SK-N-MC (cell line): ENCODE data around the gene TTPAL.

Experiments
- DNase-seq: peaks from one replicate; pipeline ENCODE4 v3.0.0-alpha.2; 2011; ENCODE audit warnings: low read depth, low spot score
- H3K27ac ChIP-seq: fragments of 200-600 bp; sonication (generic); 2 replicates; pipeline ENCODE4 v1.5.1; 2016; ENCODE audit warnings: mixed run types
- H3K36me3 ChIP-seq: fragments of 200-600 bp; sonication (generic); 2 replicates; pipeline ENCODE4 v1.6.1; 2017; ENCODE audit warnings: antibody characterized with exemption, low read length, mixed read lengths; ENCODE audit not compliant: insufficient read depth
- H3K4me3 ChIP-seq: fragments of 200-600 bp; sonication (generic); 2 replicates; pipeline ENCODE4 v1.5.1; 2016
- H3K9ac ChIP-seq: fragments of 200-600 bp; sonication (generic); 2 replicates; pipeline ENCODE4 v1.8.0; 2017; ENCODE audit warnings: mixed run types, mixed read lengths; ENCODE audit not compliant: insufficient read length
- H3K9me3 ChIP-seq: fragments of 200-600 bp; sonication (generic); 2 replicates; pipeline ENCODE4 v1.6.1; 2017; ENCODE audit warnings: low read depth, mild to moderate bottlenecking, antibody characterized with exemption, low read length, moderate library complexity, mixed read lengths
- EZH2 ChIP-seq: fragments of 200-600 bp; sonication (generic); IDR thresholded peaks from one replicate; pipeline ENCODE4 v1.6.1; 2017; ENCODE audit warnings: antibody characterized with exemption
- FOXP2 ChIP-seq: optimal IDR thresholded peaks from 2 replicates; pipeline ENCODE3; 2011; ENCODE audit warnings: mild to moderate bottlenecking, moderate library complexity; ENCODE audit not compliant: insufficient read depth; ENCODE audit errors: extremely low read length, control extremely low read depth
- POLR2AphosphoS5 ChIP-seq: IDR thresholded peaks from 2 replicates; pipeline ENCODE4 v1.6.1; 2012; ENCODE audit warnings: mild to moderate bottlenecking, low read depth, low read length, borderline replicate concordance

TTPAL gene

DNA sequence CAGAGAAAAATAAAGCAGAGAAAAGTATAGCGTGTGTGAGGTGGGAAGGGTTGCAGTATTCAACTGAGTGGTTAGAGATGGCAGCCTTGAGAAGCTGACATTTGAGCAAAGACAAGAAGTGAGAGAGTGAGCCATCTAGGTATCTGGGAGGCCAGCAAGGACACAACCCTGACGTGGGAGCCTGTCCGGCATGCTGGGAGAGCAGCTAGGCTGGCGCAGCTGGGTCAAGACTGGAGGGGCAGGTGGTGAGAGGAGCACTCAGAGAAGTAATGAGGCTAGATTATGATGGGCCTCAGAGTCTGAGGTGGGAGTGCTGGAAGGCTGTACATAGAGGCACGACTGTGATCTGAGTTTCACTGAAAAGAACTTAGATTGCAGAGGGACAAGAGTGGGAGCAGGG lies 12.9 kb downstream of the TTPAL start:
- H3K36me3 ChIP-seq: peaks cover 44% of the 10 kb centered on the region
- H3K4me3 ChIP-seq: no peak overlapping the region
- no peak overlapping the region for H3K27ac ChIP-seq
- no peak for DNase-seq
- TF ChIP-seq FOXP2: no peak
- no peak for TF ChIP-seq POLR2AphosphoS5
- TF ChIP-seq EZH2: no peak
- H3K9me3 ChIP-seq: no peaks in the 10 kb centered on the region
- no peak overlapping the region for H3K9ac ChIP-seq

DNA sequence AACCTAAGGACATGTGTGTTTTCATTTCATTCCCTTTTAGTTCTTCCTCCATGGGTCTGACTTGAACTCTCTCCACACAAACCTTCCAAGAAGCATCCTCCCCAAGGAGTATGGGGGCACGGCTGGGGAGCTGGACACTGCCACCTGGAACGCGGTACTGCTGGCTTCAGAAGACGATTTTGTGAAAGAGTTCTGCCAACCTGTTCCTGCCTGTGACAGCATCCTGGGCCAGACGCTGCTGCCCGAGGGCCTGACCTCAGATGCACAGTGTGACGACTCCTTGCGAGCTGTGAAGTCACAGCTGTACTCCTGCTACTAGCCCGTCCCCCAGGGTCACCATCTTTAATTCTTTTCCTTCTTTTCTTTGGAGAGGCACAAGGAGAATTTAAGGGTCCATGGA lies 13.5 kb downstream of the TTPAL start:
- Histone ChIP-seq H3K36me3 (peaks cover 49% of the 10 kb centered on the region), H3K9ac (no peak overlapping the region), H3K9me3 (no peaks in the 10 kb centered on the region), H3K4me3 (no peak overlapping the region), H3K27ac (no peak overlapping the region)
- TF ChIP-seq FOXP2 (no peak), EZH2 (no peak), POLR2AphosphoS5 (no peak)
- no peak for DNase-seq

DNA sequence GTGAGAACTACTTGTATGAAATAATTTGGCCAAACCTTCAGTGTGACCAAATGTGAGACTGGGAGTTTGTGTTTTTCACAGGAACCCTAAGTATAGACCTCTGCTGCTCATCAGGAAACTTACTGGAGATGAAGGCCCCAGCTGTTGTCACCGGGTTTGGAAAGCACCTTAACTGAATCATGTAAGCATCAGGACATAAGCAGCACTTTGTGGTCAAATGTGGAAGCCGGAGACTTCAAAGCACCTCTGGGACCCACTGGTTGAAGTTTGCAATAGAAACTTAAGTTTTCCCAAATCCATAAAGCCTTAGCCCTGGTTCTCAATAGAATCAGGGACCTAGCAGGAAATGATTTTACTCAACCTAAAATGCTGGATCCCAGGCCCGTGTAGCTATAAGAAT lies 14.3 kb downstream of the TTPAL start:
- H3K9ac ChIP-seq: no peak overlapping the region
- no peak for TF ChIP-seq EZH2
- TF ChIP-seq FOXP2: no peak
- TF ChIP-seq POLR2AphosphoS5: no peak

DNA sequence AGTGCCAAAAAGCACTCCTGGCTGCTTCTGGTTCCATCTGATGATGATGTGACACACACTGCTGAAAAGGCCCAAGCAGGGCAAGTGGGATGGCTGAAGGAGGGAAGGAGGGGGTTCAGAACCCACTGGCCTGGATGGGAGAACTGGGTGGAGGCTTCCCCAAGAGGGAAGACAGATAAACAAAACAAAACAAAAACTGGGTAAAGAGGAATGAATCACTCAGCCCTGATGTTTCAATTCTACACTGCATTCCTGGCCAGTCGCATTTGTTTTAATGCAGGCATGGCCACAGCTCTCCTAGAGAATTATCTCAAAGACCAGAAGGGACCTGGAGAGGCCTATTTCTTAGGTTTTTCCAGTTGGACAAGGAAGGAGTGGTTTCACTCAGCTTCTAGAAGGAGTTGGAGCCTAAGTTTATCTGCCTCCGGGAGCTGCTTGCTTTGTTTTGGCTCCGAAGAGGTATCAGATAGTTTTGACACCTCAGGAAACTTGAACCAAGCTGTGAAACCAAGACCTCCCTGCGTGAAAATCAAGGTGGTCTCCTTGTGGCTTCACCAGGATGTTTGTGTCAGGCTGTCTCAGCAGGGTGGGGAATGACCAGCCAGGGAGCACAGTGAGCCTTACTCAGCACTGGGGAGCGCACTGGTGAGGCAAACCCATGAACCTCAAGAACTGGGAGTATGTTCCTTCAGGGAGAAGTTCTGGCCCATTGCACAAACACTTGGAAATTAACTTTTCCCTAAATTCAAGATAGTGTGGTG lies 16.1 kb downstream of the TTPAL start:
- no peak for TF ChIP-seq POLR2AphosphoS5
- no peak for TF ChIP-seq FOXP2
- no peak for TF ChIP-seq EZH2
- H3K27ac ChIP-seq: no peak overlapping the region
- no peak for DNase-seq

More for the DNA sequence above, 14.3 kb downstream of the TTPAL start:
- no peak overlapping the region for H3K27ac ChIP-seq
- no peak for DNase-seq
- H3K9me3 ChIP-seq: no peaks in the 10 kb centered on the region
- peaks cover 53% of the 10 kb centered on the region for H3K36me3 ChIP-seq
- H3K4me3 ChIP-seq: no peak overlapping the region

DNA sequence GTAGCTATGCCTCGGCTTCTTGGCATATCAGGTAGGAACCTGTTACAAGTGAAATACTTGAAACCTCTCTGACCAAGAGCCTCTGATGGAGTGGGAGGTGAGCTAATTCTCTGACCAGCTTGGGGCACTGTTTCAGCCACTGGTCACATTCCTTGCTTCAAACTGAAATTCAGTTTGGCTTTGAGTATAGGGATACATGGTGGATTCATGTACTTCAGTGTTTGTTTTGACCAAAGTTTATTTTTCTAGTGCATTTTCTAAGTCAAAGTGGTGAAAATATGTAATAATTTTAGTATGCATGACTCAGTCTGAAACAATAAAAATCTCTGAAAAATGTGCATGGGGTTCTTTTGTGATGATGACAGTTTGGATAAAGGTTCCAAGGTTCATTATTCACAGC lies 18.6 kb downstream of the TTPAL start:
- H3K27ac ChIP-seq: no peak overlapping the region
- peaks cover 57% of the 10 kb centered on the region for H3K36me3 ChIP-seq

More for the DNA sequence above, 16.1 kb downstream of the TTPAL start:
- Histone ChIP-seq H3K9ac (no peak overlapping the region), H3K36me3 (peaks cover 66% of the 10 kb centered on the region), H3K9me3 (no peaks in the 10 kb centered on the region), H3K4me3 (no peak overlapping the region)

DNA sequence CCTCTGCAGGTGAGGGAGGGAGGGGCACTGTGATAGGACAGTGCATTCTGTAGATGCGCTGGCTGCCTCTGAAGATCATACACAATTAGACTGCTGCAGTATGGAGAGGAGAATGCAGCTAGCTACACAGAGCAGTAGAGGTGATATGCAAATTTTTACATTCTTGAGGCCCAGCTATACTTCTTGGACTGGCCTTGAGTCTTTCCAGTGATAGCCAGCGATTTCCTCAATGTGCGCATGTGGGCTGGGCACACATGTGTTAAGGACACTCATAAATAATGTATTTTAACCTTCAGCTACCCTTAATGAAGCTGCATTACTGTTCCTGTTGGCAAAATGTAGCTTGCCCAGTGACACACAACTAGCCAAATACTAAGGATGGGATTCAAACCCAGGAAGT lies 19.0 kb downstream of the TTPAL start:
- H3K4me3 ChIP-seq: no peak overlapping the region
- no peak overlapping the region for H3K27ac ChIP-seq
- peaks cover 56% of the 10 kb centered on the region for H3K36me3 ChIP-seq
- TF ChIP-seq EZH2 (no peak), POLR2AphosphoS5 (no peak), FOXP2 (no peak)
- H3K9me3 ChIP-seq: no peaks in the 10 kb centered on the region
- no peak for DNase-seq
- H3K9ac ChIP-seq: no peak overlapping the region

More for the DNA sequence above, 18.6 kb downstream of the TTPAL start:
- no peak for TF ChIP-seq POLR2AphosphoS5
- TF ChIP-seq FOXP2: no peak
- TF ChIP-seq EZH2: no peak
- H3K9ac ChIP-seq: no peak overlapping the region
- no peak for DNase-seq
- no peak overlapping the region for H3K4me3 ChIP-seq
- no peaks in the 10 kb centered on the region for H3K9me3 ChIP-seq

DNA sequence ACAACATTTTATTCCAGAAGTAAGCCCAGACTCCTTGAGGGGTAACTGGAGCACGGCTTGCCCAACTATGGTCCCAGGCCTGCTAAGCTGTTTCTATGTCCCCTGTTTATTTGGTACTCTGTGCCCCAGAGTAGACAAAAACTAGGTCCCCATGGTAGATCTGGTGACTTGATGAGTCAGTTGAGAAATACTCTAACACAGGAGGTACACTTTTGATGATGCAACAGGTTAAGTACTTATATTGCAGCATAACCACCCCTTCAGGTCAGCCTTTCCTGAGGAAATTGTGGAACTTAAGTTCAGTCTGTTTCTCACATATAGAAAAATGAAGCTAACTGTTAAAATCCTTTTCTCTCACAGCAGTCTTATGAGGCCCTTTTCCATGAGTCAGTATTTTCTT lies 19.6 kb downstream of the TTPAL start:
- DNase-seq: no peak
- no peak for TF ChIP-seq EZH2
- TF ChIP-seq FOXP2: no peak
- TF ChIP-seq POLR2AphosphoS5: no peak
- Histone ChIP-seq H3K27ac (no peak overlapping the region), H3K36me3 (peaks cover 54% of the 10 kb centered on the region), H3K9ac (no peak overlapping the region), H3K9me3 (no peaks in the 10 kb centered on the region), H3K4me3 (no peak overlapping the region)

DNA sequence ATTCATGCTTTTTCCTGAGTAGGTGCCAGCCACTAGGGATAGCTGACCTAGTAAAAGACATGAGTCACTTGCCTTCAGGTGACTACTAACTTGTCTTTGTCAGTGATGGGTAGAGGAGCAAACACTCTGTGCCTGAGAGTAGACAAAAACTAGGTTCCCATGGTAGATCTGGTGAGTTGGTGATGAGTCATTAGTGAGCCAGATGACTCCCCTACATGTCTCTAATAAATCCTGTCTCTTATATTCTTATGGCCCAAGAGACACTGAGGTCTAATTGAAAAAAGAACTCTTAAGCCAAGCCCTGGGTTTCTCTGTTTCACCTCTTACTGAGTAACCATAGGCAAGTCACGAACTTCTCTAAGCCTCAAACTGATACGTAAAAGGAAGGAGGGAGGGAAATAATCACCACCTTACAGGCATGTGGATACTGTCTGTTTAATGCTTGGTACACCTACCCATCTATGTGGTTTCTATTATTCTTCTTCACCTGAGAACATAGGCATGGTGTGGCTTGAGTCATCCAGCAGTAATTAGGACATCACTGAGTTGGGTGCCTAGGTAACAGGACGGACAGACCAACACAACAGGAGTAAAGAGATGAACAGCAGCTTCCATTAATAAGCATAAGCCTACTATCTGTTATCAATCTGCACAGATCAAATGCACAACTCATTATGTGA lies 20.3 kb downstream of the TTPAL start:
- no peaks in the 10 kb centered on the region for H3K9me3 ChIP-seq
- peaks cover 59% of the 10 kb centered on the region for H3K36me3 ChIP-seq
- no peak for DNase-seq
- H3K9ac ChIP-seq: no peak overlapping the region
- TF ChIP-seq FOXP2 (no peak), POLR2AphosphoS5 (no peak), EZH2 (no peak)
- H3K27ac ChIP-seq: no peak overlapping the region
- no peak overlapping the region for H3K4me3 ChIP-seq

DNA sequence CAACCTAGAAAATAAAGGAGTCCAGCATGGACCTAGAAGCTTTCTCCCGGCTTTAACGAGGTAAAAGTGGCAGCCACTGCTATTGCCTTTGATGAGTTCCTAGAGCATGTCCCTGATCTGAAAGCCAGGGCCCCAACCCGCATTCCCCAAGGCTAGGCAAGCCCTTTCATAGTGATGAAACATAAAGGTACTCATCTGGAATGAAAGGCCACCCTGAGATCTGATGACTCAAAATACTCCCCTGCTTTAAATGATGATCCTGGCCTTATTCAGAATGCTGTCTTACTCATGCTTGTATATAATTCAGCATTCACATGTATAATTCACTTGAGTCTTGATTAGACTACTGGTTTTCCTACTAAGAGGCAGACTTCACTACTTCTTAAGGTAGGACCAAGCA lies 21.3 kb downstream of the TTPAL start:
- no peaks in the 10 kb centered on the region for H3K9me3 ChIP-seq
- H3K4me3 ChIP-seq: no peak overlapping the region
- H3K27ac ChIP-seq: no peak overlapping the region
- DNase-seq: no peak
- H3K36me3 ChIP-seq: peaks cover 59% of the 10 kb centered on the region
- TF ChIP-seq POLR2AphosphoS5 (no peak), FOXP2 (no peak), EZH2 (no peak)
- H3K9ac ChIP-seq: no peak overlapping the region
